ENCODE data around the gene RHBDL1. TPM values are rescaled to one million over a fixed set of nuclear protein-coding genes. Genes with fewer than 3 reads are reported as not detected.
A peak's percentile ranks its signal among the peaks of the same experiment; 100 is the strongest.

RHBDL1 gene
- total and polyA plus RNA-seq, 9 of the 15 experiments (the other 6 are each of a cell fraction or from before 2014, with no cell fraction given): 0.03 to 5.6 (median 1.3) TPM; not detected in 1

- TF ChIP-seq CTCF (IDR thresholded peaks at IDR 0.05 in 2 of 3, conservative IDR thresholded peaks at IDR 0.05 in 1 of 3; ENCODE audit: insufficient read depth in 2 of 3, low read depth in 1 of 3, low read length in 3 of 3): peak in 1 of 3 experiments; percentile 24; a peak in 1 of 6 replicates
- TF ChIP-seq HDAC8 (tag; IDR thresholded peaks at IDR 0.05): no peak
- TF ChIP-seq E4F1 (CRISPR knock-in tag; IDR thresholded peaks at IDR 0.05; ENCODE audit: borderline replicate concordance): no peak
- TF ChIP-seq PRPF4 (IDR thresholded peaks at IDR 0.05; ENCODE audit: insufficient read depth, low read depth, low read length, poor library complexity, severe bottlenecking): no peak
- TF ChIP-seq POLR2G (IDR thresholded peaks at IDR 0.05; ENCODE audit: low read depth, low read length): peak; percentile 4; the same call in 1 of the 2 replicates
- TF ChIP-seq ZBTB5 (IDR thresholded peaks at IDR 0.05): no peak
- TF ChIP-seq BRF2 (IDR thresholded peaks at IDR 0.05; ENCODE audit: borderline replicate concordance, insufficient read depth, insufficient read length): no peak
- no peak for TF ChIP-seq NR2F6 (CRISPR knock-in tag; IDR thresholded peaks at IDR 0.05)
- TF ChIP-seq CCAR2 (IDR thresholded peaks at IDR 0.05; ENCODE audit: low read depth, low read length): no peak
- peak; percentile 50; the same call in 1 of the 2 replicates for TF ChIP-seq MAX (CRISPR knock-in tag; IDR thresholded peaks at IDR 0.05)
- TF ChIP-seq SAFB (IDR thresholded peaks at IDR 0.05; ENCODE audit: borderline replicate concordance, low read depth, low read length): peak; percentile 9; the same call in 1 of the 2 replicates
- TF ChIP-seq MNT (conservative IDR thresholded peaks at IDR 0.05): peak in 1 of 2 experiments; percentile 12; a peak in 1 of 4 replicates
- peak; percentile 54; the same call in 1 of the 2 replicates for TF ChIP-seq PHF8 (IDR thresholded peaks at IDR 0.05; ENCODE audit: borderline replicate concordance, low read length)
- no peak for TF ChIP-seq CHCHD3 (CRISPR knock-in tag; IDR thresholded peaks at IDR 0.05)
These were observed 14.2 kb upstream of the RHBDL1 start (continued) for GRCh38 chr16:661184-661821.

Measured in K562 (cell line).